Skin of body (tissue), 2 donors: ENCODE data around the gene RPRD1B. TPM values are rescaled to one million over a fixed set of nuclear protein-coding genes. Genes with fewer than 3 reads are reported as not detected.

Experiments
- DNase-seq: peaks from one replicate; lab custom pipeline; 2025; lab: John Stamatoyannopoulos, UW
- total RNA-seq: library from RNA; depleted of rRNA; stranded (reverse); fragments of >200 nt; gene quantifications from one replicate; pipeline ENCODE4 v1.2.3, GENCODE V29; 2014

The RPRD1B gene
- total RNA-seq, 1 donor from 2014 or later, result 40.2 TPM

DNA sequence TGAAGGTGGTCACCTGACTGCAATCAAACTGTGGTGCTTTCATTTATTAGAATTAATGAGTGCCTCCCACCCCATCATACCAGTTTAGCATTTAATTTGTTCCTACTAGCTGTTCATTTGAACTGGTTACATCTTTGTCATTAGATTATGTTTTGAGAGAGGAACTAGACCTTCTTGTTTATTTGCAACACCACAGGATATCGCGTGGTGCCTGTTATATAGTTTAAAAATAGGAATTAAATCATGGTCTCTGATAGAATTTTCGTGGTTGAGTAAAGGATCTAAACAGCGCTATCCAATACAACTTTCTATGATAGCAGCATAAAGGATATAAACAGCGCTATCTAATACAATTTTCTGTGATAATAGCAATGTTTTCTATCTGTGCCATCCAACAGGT lies 2.8 kb downstream of the RPRD1B start:
- no peak for DNase-seq

DNA sequence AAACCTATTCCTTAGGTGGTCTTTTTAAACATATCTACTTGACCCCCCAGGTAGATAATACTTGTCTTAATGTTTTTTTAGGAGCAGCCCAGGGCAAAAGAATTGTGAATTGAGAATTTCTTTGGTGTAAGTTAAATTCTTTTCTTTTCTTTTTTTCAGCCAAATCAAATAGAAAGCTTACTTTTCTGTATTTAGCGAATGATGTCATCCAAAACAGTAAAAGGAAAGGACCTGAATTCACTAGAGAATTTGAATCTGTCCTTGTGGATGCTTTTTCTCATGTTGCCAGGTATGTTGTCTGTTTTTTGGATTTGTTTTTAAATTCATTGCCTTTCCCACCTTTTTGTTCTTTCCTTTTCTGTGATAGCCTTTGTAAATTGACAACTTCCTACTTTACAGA lies 6.7 kb downstream of the RPRD1B start:
- no peak for DNase-seq

DNA sequence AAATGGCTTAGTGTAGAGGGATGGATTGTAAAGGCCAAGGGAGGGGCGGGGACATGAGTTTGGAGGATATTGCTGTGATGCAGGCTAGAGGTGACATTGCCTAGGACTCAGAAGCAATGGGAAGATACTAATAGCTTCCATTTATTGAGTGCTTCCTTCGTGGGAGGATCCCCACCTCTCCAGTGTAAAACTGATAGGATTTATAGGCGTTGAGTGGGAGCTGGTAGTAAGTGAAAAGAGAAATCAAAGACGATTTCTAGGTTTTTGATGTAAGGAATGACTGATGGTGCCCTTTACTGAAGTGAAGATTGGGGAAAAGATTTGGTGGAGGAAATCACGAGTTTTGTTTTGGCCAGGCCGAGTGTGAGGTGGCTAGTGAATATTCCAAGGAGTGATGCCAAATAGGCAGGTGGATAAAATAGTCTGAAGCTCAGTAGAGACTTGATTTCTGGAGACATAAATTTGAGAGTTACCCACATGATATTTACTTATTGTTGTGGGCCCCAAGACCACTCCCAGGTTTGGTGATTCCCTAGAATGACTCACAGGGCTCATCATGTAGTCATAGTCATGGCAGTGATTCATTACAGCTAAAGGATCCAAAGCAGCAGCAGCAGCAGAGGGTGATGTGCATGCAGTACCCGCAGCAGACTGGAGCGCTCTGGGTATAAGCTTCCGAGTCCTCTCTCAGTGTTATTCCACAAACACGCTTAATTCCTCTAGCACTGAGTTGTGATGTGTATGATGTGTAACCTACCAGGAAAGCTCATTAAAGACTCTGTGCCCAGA lies 10.2 kb downstream of the RPRD1B start:
- no peak for DNase-seq

DNA sequence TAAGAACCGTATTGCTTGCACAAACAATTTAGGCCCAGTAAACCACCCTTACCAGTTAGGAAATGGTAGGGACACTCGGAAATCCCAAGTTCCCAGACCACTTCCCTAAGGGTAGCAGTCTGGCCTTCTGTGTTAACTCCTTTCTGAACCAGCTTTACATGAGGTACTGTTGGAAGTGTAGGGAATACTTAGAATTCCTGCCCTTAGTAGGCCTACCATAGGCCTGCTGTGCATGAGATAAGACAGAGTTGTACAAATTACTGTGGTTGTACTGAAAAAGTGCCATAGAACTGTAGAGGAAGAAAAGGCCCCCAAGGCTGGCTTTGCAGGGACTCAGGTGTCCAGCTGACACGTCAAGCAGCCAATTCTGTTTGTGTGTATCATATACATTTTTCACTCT lies 11.1 kb downstream of the RPRD1B start:
- DNase-seq, result no peak

DNA sequence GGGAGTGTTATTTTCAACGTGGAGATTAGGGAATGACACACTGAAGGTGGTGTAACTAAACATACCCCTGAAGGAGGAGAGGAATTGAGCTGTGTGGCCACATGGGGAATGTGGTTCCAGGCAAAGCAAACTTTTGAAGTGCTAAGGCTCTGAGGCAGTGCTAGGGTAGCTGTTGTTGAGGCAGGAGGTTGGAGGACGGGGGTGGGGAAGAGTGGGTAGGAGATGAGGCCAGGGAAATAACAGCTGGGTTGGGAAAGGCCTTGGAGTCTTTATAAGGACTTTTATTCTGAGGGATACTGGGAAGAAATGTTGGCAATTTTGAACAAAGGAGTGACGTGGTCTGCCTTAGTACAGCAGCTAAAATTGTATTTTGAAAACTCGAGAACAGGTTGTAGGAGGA lies 13.0 kb downstream of the RPRD1B start:
- DNase-seq, result no peak

DNA sequence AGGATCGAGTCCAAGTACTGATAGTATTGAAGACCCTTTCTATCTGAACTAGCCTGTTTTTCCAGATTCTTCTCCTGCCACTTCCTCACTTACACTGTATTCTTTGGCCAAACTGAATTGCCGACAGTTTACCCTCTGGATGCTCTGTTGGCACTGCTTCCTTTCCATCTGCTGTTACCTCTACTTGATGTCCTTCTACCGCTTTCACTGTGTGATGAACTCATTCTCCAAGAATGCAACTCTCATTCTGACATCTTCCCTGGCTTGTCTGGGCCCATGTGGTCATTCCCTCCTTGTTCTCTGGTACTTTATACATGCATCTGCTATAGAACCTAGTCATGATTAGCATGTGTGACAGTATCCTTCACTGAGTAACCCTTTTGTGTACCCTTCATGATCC lies 16.3 kb downstream of the RPRD1B start:
- DNase-seq, result no peak

DNA sequence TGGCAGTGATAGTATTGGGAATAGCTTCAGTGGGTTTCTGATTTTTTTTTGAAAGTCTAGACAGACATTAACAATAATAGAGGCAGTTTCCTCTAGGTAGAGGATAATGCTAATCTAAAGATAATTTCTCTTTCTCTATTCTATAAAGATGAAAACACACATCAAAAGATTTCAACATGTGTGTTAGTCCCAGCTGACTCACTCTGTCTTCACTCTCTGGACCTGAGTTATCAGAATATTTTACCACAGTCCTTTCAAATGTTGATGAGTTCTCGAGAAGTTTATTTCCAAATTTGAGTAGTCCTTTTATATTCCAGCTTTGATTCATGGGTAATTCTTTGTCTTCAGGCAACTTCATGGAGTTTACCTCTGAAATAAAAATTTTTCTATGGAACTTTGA lies 17.1 kb downstream of the RPRD1B start:
- DNase-seq, result no peak

DNA sequence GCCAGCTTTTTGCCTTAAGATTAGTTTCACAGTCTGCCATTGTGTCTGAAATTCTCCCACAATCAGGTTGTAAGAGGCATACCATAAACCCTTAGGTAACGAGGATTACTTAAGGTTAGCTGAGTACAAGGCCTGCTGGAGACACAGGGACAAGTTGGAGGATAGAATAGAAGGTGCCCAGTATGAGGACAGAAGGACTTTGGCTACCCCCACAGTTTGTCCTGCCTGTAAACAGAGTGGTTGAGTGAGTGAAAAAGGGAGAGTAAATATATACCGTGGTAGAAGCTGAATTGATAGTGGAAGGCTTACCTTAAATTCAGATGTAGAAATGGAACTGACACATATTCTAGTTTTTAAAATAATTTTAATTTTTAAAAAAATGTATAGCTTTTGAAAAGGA lies 19.3 kb downstream of the RPRD1B start:
- DNase-seq, result no peak

DNA sequence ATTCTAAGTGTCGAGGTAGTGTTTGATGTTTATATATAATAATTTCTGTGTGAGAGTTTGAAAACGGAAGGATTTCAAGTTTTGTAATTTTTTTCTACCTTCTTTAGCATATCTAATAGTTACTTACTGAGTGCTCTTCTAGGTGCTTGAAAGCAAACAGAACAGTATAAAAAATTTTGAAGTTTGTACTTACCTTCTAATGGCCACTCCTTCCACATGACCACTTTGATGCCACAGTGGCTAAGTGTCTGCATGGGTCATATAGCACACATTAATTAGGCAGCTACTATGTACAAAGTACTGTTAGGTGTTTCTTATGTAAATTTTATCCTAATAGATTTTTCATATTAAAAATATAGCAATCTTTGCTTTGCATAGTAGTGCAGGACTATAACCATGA lies 21.1 kb downstream of the RPRD1B start:
- DNase-seq, result no peak

DNA sequence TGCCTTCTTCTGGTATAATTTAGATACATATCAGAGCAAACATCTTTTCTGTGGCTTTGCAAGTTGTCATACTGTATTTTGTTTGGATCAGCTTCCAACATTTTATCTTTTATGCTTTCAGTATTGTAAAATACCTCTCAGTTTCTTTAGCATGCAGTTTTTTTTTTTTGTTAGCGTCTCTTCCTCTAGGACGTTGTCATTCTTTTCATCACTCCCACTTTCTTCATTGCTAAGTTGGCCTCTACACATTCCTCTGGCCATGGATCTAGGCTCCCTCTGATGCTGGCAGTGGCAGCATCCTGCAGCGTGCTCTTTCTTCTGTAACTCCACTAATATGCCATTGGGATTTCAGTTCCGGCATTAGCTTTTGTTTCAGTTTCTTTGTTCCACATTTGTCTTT lies 21.7 kb downstream of the RPRD1B start:
- no peak for DNase-seq

DNA sequence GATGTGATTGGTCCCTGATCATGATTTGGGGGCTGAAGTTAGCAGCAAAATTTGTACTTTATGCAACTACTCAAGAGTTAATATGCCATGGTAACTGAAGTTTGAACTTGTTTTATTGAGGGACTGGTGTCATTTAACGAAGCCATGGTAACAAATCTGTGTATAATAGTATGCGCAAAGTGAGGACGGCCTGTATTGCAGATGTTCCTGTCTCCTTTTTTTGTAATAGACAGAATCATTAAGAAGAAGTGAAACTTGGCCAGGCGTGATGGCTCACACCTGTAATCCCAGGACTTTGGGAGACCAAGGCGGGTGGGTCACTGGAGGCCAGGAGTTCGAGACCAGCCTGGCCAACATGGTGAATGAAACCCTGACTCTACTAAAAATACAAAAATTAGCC lies 22.3 kb downstream of the RPRD1B start:
- no peak for DNase-seq

DNA sequence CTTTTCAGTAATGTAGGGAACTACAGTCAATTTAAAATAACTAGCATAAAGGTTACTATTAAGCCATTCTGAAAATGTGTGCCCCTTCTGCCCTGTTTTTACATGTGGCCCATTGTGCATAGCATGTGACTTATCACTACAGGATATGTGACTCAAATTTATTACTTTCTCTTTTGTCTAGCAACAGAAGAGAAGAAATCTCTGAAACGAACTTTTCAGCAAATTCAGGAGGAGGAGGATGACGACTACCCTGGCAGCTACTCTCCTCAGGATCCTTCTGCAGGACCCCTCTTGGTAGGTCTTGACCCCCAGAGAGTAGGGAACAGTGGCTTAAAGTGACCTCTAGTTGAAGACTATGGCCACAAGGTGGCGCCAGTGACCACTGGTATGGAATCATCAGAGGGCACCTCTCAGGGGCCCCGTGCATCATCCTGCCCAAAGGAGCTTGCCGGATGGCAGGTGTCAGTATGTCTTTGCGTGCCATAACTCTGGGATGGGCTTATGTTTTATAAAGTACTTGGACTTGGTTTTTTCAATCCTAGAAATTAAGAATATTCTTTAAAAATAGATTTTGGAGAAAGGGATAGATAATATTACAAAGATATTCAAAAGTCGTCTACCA lies 23.9 kb downstream of the RPRD1B start:
- DNase-seq, result no peak

DNA sequence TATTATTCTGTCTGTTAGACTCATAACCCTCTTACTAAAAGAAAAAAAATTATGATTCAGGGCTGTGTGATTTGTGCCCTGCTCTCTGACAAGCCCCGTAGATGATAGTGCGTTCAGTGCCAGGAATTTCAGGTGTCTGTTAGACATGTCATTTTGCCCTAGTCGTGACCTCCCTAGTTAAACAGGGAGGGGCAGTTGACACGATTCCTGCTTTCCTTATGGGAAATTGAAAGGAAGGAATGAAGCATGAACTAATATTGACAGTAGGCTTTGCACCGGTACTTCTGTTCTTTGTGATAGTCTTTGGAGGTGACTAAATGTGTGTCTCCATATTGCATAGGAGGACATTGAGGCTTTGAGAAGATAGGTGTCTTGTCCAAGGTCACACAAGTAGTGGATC lies 26.3 kb downstream of the RPRD1B start:
- DNase-seq, result no peak

DNA sequence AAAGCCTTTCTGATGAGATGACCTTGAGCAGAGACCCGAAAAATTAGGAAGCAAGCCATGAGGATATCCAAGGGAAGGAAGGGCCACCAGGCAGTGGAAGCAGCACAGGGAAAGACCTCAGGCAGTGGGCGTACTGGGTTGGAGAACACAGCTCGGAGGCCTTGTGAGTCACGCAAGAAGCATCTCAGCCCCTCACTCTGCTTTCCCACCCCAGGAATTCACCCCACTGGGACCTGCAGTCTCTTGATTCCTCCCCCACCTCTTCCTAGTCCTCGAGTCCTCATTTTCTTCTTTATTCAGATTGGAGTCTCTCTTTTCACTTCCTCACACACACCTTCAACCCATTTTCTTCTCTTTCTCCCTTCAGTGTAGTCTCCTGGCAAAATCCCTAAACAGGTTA lies 27.0 kb downstream of the RPRD1B start:
- no peak for DNase-seq

DNA sequence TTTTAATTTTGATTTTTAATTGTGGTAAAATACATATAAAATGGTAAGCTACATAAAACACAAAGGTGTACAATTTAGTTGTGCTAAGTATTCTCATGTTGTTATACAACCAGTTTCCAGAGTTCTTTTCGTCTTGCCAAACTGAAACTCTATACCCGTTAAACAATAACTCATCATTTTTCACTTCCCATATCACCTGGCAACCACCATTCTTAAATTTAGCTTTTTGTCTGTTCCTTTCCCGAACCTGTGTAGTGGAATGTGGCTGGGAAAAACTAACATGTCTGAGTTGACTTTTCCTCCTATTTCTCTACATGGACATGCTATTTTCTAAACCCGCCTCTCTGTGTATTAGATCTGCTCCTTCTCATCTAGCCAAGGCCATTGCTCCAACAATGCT lies 27.6 kb downstream of the RPRD1B start:
- no peak for DNase-seq

DNA sequence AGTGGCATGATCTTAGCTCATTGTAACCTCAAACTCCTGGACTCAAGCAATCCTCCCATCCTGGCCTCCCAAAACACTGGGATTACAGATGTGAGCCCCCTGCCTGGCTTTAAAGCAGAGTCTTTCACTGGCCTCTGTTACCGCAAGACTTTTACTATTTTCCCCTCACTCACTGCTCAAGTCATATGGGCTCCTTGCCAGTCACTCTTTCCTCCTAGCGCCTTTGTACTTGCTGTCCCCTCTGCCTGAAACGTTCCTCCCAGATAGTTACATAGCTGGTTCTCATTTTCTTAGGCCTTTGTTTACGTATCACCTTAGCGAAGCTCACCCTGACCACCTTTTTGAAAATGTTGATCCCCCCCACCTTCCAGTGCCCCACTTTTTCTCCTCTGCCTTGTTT lies 29.3 kb downstream of the RPRD1B start:
- DNase-seq, result no peak

DNA sequence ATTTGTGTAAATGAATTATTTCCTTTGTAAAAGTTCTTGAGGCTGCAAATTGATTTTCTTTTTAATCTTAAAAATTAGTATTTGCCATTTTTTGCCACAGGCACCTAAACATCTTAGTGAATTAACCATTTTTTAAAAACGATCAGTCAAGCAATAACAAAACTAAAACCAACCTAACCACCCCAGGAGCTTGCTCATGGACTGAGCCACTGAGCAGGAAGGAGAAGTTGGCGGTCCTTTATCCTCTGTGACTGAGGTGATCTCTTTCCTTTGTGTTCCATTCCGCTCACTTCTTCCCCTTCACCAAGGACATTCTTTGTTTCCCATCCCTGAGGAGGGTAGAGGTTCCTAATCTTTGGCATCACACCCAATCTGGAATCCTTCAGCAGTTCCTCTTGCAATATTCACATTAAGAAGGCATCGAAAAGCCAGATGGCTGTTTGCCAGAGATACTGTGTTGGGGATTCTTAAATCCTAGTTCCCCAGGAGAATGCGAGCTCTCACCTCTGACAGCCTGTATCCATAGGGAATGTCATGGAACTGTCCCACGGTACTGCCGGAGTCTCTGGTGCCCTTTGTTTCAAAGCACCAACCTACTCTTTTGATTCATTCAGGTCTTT lies 30.5 kb downstream of the RPRD1B start:
- no peak for DNase-seq

DNA sequence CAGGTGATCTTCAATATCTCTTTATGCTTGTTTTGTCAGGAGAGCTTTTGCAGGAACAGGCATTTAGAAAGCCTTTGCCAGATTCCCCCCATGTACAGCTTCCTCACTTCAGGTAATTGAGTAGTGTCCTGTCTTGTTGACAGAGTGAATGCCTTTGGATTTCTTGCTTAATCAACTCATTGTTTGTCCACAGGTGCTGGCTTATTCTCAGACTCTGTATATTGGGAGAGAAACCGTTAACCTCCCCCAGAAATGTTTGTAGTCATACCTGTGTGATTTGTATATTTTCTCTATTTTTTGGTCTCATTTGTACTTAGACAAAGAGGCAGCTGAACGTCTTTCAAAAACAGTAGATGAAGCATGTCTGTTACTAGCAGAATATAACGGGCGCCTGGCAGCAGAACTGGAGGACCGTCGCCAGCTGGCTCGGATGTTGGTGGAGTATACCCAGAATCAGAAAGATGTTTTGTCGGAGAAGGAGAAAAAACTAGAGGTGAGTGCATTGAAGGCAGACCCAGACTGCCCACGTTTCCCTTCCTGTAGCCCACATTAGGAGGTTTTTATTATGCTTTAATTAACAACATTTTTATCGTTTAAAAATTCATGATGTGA lies 32.3 kb downstream of the RPRD1B start:
- no peak for DNase-seq

DNA sequence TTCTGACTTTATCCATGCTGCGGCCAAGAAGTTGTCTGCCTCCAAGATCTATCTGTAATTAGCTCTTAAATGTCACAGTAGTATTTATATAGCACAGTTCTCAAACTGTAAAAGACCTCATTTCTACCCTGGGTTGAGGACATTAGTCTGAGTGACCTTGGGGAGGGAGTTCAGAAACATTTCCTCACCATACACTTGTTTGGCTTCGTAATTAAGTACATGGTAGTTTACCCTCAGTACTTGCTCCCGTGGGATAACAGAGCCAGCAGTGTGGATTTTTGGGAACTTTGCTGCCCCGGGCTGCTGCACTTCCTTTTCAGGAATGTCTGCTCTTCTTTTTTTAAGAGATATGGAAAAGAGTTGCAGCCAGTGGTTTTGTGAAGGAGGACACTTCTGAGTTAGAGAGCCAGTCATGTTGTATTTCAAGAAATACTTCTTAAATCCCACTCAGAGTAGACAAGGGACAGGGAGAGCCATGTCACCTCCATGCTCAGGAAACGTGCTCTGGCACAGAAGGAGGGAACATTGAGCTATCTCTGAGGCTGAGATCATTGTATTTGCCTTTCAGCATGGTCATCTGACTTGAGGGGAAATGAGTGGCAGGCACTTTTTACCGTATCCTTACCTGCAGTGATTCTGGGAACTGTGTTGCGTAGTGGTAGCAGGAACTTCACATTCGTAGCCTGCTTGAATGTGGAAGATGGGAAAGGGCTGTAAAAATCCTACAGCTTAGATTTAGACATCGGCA lies 33.6 kb downstream of the RPRD1B start:
- DNase-seq, result no peak

DNA sequence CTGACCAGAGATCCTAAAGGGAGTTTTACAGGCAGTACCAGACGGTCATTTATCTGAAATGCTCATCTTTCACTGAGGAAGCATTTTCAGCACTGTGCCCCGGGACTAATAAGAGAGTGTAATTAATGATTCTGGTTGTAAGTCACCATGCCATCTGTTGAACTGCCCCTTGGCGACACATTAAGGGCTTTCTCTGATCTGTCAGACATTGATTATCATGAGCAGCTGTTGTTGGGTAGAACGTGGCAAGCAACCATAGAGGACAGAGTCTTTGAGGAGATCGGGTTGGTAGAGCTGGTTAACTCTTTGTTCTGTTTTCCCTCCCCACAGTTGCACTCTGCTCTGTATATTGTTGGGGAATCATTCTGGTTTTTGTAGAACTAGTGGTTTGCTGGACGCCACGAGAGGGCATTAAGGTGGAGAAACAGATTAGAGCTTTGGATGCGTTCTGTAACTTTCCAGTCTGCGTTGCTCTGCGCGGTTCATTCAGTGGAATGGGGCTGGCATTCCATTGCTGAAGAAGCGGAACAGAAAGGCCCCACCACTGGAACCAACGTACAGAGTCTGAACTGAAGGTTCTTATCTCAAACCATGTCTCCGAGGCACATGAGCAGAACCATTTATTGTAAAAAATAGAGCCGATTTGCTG lies 34.3 kb downstream of the RPRD1B start:
- no peak for DNase-seq

DNA sequence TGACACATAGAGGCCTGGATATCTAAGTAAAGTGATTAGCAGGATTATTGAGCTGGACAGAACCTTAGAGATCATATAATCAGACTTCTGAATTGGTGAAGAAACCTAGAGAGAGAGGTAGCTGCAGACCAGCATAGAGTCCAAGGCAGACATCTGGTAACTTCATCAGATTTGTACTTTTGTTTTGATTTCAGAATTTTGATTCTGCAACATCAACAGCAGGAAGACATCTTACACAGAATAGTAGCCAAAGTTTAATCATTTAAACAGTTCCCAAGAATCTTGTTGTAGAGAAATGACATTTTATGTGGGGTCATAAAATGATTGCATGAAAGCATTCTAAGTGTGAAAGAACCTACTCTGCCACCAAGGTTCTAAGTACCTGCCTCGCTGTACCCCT lies 39.4 kb downstream of the RPRD1B start:
- no peak for DNase-seq
